Measurements from ENCODE around the gene SNX27.
"Not testable (repeated sequence)": the region's sequence is repeated elsewhere in the genome, so short reads cannot be mapped to it uniquely, and the experiment has no call there.

SNX27 gene

GRCh38 chr1:151611832-151612500, at the start of gene SNX27:
Gene SNX27 (plus strand): TSS chr1:151612050. CDS start chr1:151612202, 152 bp downstream.
- DNase-seq, result peak; percentile 92

GRCh38 chr1:151562661-151563060, 49.2 kb upstream of the SNX27 start:
- DNase-seq, result no peak

GRCh38 chr1:151563376-151563775, 48.5 kb upstream of the SNX27 start:
- DNase-seq, result no peak

GRCh38 chr1:151565502-151566189, 46.2 kb upstream of the SNX27 start:
- DNase-seq, result no peak

GRCh38 chr1:151568626-151569088, 43.2 kb upstream of the SNX27 start:
- DNase-seq, result peak; percentile 33

- no peak for DNase-seq
Observed at GRCh38 chr1:151570819-151571218, 41.0 kb upstream of the SNX27 start.

GRCh38 chr1:151574575-151575529, 37.0 kb upstream of the SNX27 start:
- no peak for DNase-seq

GRCh38 chr1:151577173-151577572, 34.7 kb upstream of the SNX27 start:
- no peak for DNase-seq

- no peak for DNase-seq
Observed at GRCh38 chr1:151578941-151579340, 32.9 kb upstream of the SNX27 start.

- no peak for DNase-seq
Observed at GRCh38 chr1:151579436-151580225, 32.2 kb upstream of the SNX27 start.

- no peak for DNase-seq
Observed at GRCh38 chr1:151581451-151581850, 30.4 kb upstream of the SNX27 start.

GRCh38 chr1:151581921-151582320, 29.9 kb upstream of the SNX27 start:
- DNase-seq, result no peak

- no peak for DNase-seq
Observed at GRCh38 chr1:151583796-151584195, 28.1 kb upstream of the SNX27 start.

GRCh38 chr1:151584278-151584677, 27.6 kb upstream of the SNX27 start:
- no peak for DNase-seq

- DNase-seq, result no peak
Observed at GRCh38 chr1:151584780-151585179, 27.1 kb upstream of the SNX27 start.

- no peak for DNase-seq
Observed at GRCh38 chr1:151585622-151586021, 26.2 kb upstream of the SNX27 start.

GRCh38 chr1:151590961-151591360, 20.9 kb upstream of the SNX27 start:
- no peak for DNase-seq

- DNase-seq, result peak; percentile 19
Observed at GRCh38 chr1:151593730-151594129, 18.1 kb upstream of the SNX27 start.

- DNase-seq, result peak; percentile 93
Observed at GRCh38 chr1:151594143-151594625, 17.7 kb upstream of the SNX27 start.

GRCh38 chr1:151596166-151596953, 15.5 kb upstream of the SNX27 start:
- no peak for DNase-seq

- DNase-seq, result not testable (repeated sequence)
Observed at GRCh38 chr1:151602550-151602949, 9.3 kb upstream of the SNX27 start.
